Small intestine (tissue), 7 donors: ENCODE results near the gene PRKAR1B. TPM values are rescaled to one million over a fixed set of nuclear protein-coding genes. Genes with fewer than 3 reads are reported as not detected.

Experiments
- DNase-seq, 2 donors: peaks; one replicate each; pipeline versions ENCODE4 v3.0.0 to v3.0.0-alpha.2; 2013
- FAIRE-seq: peaks from 2 replicates; lab custom pipeline; 2012; peaks lifted over from hg19 to GRCh38; lab: Jason Lieb, UNC
- H3K27ac ChIP-seq, 3 donors: one replicate each; pipeline ENCODE4 v1.5.1; 2013; ENCODE audit warnings: low read length in 2 of 3, mild to moderate bottlenecking in 2 of 3, control low read depth in 1 of 3, inconsistent platforms in 1 of 3, low read depth in 1 of 3, moderate library complexity in 1 of 3
- H3K27me3 ChIP-seq, 3 donors: one replicate each; pipeline ENCODE4 v1.6.1; 2013; ENCODE audit warnings: low read length in 3 of 3, inconsistent platforms in 1 of 3; ENCODE audit not compliant: control insufficient read depth in 3 of 3, insufficient read depth in 3 of 3
- H3K36me3 ChIP-seq, 3 donors: one replicate each; pipeline ENCODE4 v1.6.1; 2013; ENCODE audit warnings: low read length in 3 of 3, inconsistent platforms in 1 of 3, low read depth in 1 of 3, mild to moderate bottlenecking in 1 of 3, moderate library complexity in 1 of 3; ENCODE audit not compliant: control insufficient read depth in 3 of 3, insufficient read depth in 2 of 3
- H3K4me1 ChIP-seq, 3 donors: one replicate each; pipeline ENCODE4 v1.6.1; 2013; ENCODE audit warnings: low read length in 2 of 3, inconsistent platforms in 1 of 3, low read depth in 1 of 3, mild to moderate bottlenecking in 1 of 3, moderate library complexity in 1 of 3; ENCODE audit not compliant: control insufficient read depth in 3 of 3, insufficient read depth in 2 of 3
- H3K4me3 ChIP-seq, 3 donors: one replicate each; pipeline ENCODE4 v1.5.1; 2013; ENCODE audit warnings: low read length in 3 of 3, control low read depth in 1 of 3, inconsistent platforms in 1 of 3, low read depth in 1 of 3, mild to moderate bottlenecking in 1 of 3, moderate library complexity in 1 of 3
- H3K9me3 ChIP-seq, 2 donors: one replicate each; pipeline ENCODE4 v1.6.1; 2013; ENCODE audit warnings: low read depth in 1 of 2, low read length in 1 of 2; ENCODE audit not compliant: control insufficient read depth in 2 of 2, insufficient read depth in 1 of 2
- WGBS, 3 donors: extraction: QIAGEN DNeasy Blood & Tissue Kit; methylation state at CpG; one replicate each; pipeline ENCODE4 v1.1.7; 2013; 5-methylcytosine and 5-hydroxymethylcytosine counted together
- polyA plus RNA-seq, 4 donors: library from polyadenylated mRNA; stranded (reverse) in 3 of 4; unstranded in 1 of 4; fragments of 200-250 nt in 3 of 4; fragments of 120-200 nt in 1 of 4; gene quantifications; one replicate each; pipeline versions ENCODE4 v1.2.1 to v1.2.3, GENCODE V29; 2013
- donor health status: healthy with polysubstance abuse.
- donor health status: control.
- donor health status: control.
- donor health status: Bipolar disorder and iron deficiency.
- donor health status: healthy.

Gene PRKAR1B
- polyA plus RNA-seq, 4 donors = 9.5 to 32.3 (median 18.6) TPM

DNA sequence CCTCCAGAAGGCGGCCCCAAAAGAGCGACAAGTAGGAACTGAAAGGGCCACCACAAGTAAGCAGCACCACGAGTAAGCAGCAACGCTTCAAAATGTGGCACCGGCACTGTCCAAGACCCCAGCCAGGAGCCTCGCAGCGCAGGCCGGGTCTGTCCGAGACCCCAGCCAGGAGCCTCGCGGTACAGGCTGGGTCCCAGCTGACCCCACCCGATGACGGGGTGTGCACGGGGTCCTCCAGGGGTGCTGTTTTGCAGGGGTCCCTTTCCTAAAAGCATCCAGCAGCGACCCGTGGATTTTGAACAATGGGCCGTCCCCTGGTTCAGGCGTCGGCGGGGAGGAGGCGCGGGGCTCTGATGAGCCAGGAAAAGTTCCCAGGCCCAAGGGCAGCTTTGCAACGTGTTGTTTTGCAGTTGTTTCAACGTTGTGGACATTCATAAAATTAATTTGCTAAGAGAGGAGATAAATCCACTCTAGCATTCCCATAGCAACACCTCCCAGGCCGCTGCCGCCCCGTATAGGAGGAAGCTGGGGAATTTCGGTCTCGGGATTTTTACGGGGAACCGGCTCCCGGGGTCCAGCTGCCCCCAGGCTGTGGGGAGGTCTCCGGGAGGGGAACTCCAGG, 155.9 kb downstream of the PRKAR1B start:
- Histone ChIP-seq H3K36me3 (peaks cover 0 to 67% (median 0%) of the 10 kb centered on the region in 3 donors), H3K4me3 (no peak overlapping the region), H3K9me3 (peaks cover 0 to 3% of the 10 kb centered on the region in 2 donors), H3K27ac (no peak overlapping the region), H3K27me3 (no peaks in the 10 kb centered on the region), H3K4me1 (no peaks in the 10 kb centered on the region)
- WGBS, 3 donors = 92 to 94% (median 93%) methylated on average over 33 of the region's 33 CpGs
- DNase-seq (no peak), FAIRE-seq (no peak)

DNA sequence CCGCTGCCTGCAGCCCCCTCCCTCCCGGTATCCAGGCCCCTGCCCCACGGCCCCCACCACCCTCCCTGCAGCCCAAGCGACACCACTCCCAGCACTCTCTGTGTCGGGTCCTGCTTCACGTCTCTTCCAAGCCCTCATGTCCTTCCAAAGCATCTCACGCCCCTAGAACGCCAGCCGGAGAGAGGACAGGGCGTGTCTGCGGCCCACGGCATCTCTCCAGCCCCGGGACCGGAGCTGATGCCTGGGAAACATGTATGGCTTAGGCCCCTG, 156.3 kb downstream of the PRKAR1B start:
- WGBS, 3 donors = 86 to 93% (median 88%) methylated on average over 14 of the region's 14 CpGs
- no peak for DNase-seq
- Histone ChIP-seq H3K9me3 (peaks cover 0 to 3% of the 10 kb centered on the region in 2 donors), H3K27ac (no peak overlapping the region), H3K36me3 (peaks cover 0 to 63% (median 0%) of the 10 kb centered on the region in 3 donors), H3K27me3 (no peaks in the 10 kb centered on the region), H3K4me1 (no peaks in the 10 kb centered on the region), H3K4me3 (no peak overlapping the region)
- FAIRE-seq = no peak

DNA sequence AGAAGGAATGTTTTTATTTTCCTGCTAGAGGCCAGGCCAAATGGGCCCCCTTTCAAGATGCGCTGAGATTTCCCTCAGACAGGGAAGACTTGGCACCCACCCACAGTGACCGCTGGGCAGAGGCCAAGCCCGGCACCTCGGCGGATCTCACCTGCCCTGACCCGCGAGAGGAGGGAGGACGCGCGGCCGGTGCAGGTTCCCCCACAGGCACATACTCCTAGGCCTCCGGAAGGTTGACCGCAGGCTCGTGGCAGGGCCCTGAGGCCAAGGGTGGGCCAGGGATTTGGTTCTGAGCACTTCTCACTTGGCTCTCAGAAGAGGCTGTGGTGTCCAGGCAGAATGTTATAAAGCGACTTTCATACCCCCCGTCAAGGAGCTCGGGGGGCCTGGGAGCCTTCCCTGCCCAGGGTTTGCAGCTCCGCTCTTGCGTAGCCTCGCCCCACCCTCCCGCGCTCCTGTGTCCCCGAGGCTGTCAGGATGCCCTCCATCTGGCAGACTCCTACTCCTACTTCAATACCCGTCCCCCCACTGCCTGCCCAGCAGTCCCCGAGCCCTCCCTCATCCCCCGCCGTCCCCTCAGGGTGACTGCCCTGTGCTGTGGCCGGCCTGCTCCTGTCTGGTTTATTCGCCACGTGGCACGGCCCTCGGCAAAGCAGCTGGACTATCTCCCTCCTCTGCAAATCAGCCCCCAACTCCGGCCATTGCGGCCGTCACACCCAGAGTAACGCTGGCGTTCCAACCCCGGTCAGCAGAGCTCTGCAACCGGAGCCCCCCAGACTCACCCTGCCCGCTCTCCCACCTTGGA, 156.9 kb downstream of the PRKAR1B start:
- H3K4me3 ChIP-seq = no peak overlapping the region
- peaks cover 0 to 3% of the 10 kb centered on the region in 2 donors for H3K9me3 ChIP-seq
- peaks cover 0 to 63% (median 0%) of the 10 kb centered on the region in 3 donors for H3K36me3 ChIP-seq
- no peak for FAIRE-seq
- DNase-seq = no peak
- WGBS, 3 donors = 92 to 95% (median 93%) methylated on average over 40 of the region's 40 CpGs
- H3K4me1 ChIP-seq = no peaks in the 10 kb centered on the region
- no peaks in the 10 kb centered on the region for H3K27me3 ChIP-seq
- H3K27ac ChIP-seq = no peak overlapping the region

DNA sequence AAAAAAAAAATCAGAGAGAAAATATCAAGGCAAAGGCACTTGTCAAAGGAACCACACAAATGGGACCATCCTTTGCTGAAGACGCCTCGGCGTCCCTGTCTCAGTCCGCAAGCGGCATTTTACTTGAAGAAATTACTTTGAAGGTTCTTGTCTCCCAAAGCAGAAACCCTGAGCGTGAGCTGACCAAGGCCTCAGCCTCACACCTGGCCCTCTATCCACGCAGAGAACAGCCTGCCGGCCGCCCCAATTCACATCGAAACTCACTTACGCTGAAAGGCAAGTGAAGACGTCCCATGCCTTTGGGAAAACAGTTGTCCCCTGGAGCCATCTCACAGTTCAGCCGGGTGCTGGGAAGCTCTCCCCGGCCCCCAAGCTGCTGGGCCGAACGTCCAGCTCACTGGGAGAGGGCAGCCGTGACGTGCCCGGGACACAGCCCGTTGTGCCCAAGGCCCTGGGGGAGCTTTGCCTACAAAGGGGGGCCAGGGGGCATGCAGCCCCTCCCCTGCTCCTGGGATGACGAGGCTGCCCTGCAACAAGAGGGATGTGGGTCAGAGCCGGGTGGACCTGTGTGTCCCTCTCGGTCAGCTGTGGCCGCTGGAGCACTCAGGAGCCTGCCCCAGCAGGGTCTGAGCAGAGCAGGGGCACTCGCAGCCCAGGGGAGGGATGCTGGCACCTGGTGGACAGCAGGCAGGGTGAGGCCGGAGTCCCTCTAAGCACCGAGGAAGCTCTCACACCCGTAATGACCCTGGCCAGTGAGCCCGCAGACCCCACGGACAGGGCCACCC, 157.8 kb downstream of the PRKAR1B start:
- FAIRE-seq (no peak), DNase-seq (no peak)
- H3K27ac ChIP-seq = no peak overlapping the region
- peaks cover 0 to 66% (median 0%) of the 10 kb centered on the region in 3 donors for H3K36me3 ChIP-seq
- no peaks in the 10 kb centered on the region for H3K27me3 ChIP-seq
- no peaks in the 10 kb centered on the region for H3K4me1 ChIP-seq
- no peaks in the 10 kb centered on the region for H3K9me3 ChIP-seq
- WGBS, 3 donors = 89 to 94% (median 92%) methylated on average over 29 to 30 of the region's 30 CpGs
- H3K4me3 ChIP-seq = no peak overlapping the region

DNA sequence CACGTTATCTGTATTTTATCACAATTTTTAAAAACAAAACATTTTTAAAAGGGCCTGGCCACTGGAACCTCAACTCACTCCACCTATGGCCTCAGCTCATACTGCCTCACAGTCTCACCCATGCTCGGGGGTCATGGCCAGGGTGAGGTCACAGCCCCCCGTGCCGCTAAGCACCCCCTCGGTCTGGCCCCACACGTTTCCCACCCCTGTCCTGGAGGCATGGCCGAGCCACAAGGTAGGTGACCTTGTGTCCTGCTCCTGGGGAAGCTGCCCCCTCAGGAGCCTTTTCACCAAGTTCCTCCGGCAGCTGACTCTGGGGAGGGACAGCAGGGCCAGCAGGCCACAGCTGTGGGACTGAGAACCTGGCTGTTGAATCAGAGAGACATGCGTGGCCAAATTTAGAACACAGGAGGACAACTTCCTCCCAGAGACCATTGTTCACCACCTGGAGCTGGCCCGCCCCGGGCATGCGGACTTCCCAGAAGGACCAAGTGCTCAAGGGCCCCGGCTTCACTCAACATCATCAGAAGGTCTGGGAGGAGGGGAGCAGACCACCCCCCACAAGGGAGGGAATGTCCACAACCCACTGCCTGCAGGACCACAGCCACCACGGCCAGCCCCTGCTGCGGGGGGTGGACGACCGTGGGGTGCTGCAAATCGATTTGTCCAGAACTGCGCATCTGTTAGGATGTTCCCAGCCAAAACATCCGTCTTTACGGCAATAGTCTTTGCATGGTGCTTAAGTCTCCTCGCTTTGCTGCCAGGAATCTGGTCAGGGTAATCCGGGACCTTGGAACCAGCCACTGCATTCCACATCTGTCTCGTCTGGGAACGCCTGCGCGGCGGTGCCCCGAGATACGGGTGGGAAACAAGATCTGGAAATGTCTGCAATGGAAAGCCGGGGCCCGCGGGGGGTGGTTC, 158.8 kb downstream of the PRKAR1B start:
- Histone ChIP-seq H3K27me3 (no peaks in the 10 kb centered on the region), H3K4me1 (no peaks in the 10 kb centered on the region), H3K36me3 (peaks cover 0 to 66% (median 0%) of the 10 kb centered on the region in 3 donors), H3K4me3 (no peak overlapping the region), H3K27ac (no peak overlapping the region), H3K9me3 (no peaks in the 10 kb centered on the region)
- 68 to 91% (median 88%) methylated on average over 33 of the region's 33 CpGs for WGBS, 3 donors
- DNase-seq (peak in 1 of 2 donors; percentile 22), FAIRE-seq (no peak)

GRCh38 chr7:567305-567883, 159.7 kb downstream of the PRKAR1B start:
- Histone ChIP-seq H3K27ac (no peak overlapping the region), H3K4me3 (no peak overlapping the region), H3K27me3 (no peaks in the 10 kb centered on the region), H3K36me3 (peaks cover 0 to 68% (median 0%) of the 10 kb centered on the region in 3 donors), H3K9me3 (no peaks in the 10 kb centered on the region), H3K4me1 (no peaks in the 10 kb centered on the region)
- 95 to 97% (median 95%) methylated on average over 2 of the region's 3 CpGs for WGBS, 3 donors
- DNase-seq (no peak), FAIRE-seq (no peak)

- Histone ChIP-seq H3K4me1 (no peaks in the 10 kb centered on the region), H3K4me3 (no peak overlapping the region), H3K27ac (no peak overlapping the region), H3K9me3 (no peaks in the 10 kb centered on the region), H3K36me3 (peaks cover 0 to 65% (median 0%) of the 10 kb centered on the region in 3 donors), H3K27me3 (no peaks in the 10 kb centered on the region)
- FAIRE-seq (no peak), DNase-seq (no peak)
- 100% methylated on average over 1 of the region's 1 CpG for WGBS, 3 donors
These were observed 161.0 kb downstream of the PRKAR1B start for GRCh38 chr7:566100-566499.
